A549 (cell line): ENCODE data around the gene FBXO31. TPM values are rescaled to one million over a fixed set of nuclear protein-coding genes. Genes with fewer than 3 reads are reported as not detected.

Experiments
- ATAC-seq, 2 experiments: fragments of 200-7000 bp in 1 of 2; fragments of >200 bp in 1 of 2; cut with Nextera tagmentation in 1 of 2; cut with Tn5 transposase in 1 of 2; 3 replicates each; pipeline versions ENCODE4 v1.8.0 to v1.9.1; 2018 to 2020; ENCODE audit warnings: mild to moderate bottlenecking in 1 of 2, moderate library complexity in 1 of 2
- CTCF ChIA-PET: fragments of 300-600 bp; sonication (Branson Sonifier 250); formaldehyde crosslinking; extraction: SDS; loops from one replicate; lab custom pipeline; 2021; ENCODE audit warnings: antibody characterized with exemption, inconsistent platforms; lab: Yijun Ruan, JAX
- POLR2A ChIA-PET: fragments of 350-600 bp; formaldehyde crosslinking; extraction: SDS; loops from one replicate; lab custom pipeline; 2021; ENCODE audit warnings: antibody characterized with exemption, inconsistent platforms; lab: Yijun Ruan, JAX
- DNase-seq, 2 experiments: peaks; one replicate each; pipeline versions ENCODE4 v3.0.0 to v3.0.0-alpha.2; 2011 to 2016; ENCODE audit warnings: low read depth in 1 of 2, low spot score in 1 of 2
- FAIRE-seq: peaks from 2 replicates; lab custom pipeline; 2011; peaks lifted over from hg19 to GRCh38; lab: Jason Lieb, UNC
- H3K27ac ChIP-seq, 2 experiments: fragments of >200 bp; sonication (Bioruptor Twin); formaldehyde crosslinking; 3 replicates each; pipeline ENCODE4 v1.5.1; 2016 to 2017
- H3K4me1 ChIP-seq: fragments of >200 bp; sonication (Bioruptor Twin); formaldehyde crosslinking; 3 replicates; pipeline ENCODE4 v1.6.1; 2016
- H3K4me2 ChIP-seq: fragments of >200 bp; sonication (Bioruptor Twin); formaldehyde crosslinking; 3 replicates; pipeline ENCODE4 v1.6.1; 2016
- H3K4me3 ChIP-seq: fragments of >200 bp; sonication (Bioruptor Twin); formaldehyde crosslinking; 3 replicates; pipeline ENCODE4 v1.5.1; 2016
- H3K9me3 ChIP-seq: fragments of >200 bp; sonication (Bioruptor Twin); formaldehyde crosslinking; 3 replicates; pipeline ENCODE4 v1.6.1; 2016
- BCL3 ChIP-seq: fragments of >200 bp; sonication (Bioruptor Twin); formaldehyde crosslinking; IDR thresholded peaks from 3 replicates; pipeline ENCODE4 v1.6.1; 2016
- CBX2 ChIP-seq: fragments of 200-600 bp; sonication (generic); IDR thresholded peaks from 2 replicates; pipeline ENCODE4 v1.6.1; 2016; ENCODE audit warnings: low read depth, mild to moderate bottlenecking, borderline replicate concordance
- CBX8 ChIP-seq: fragments of 200-600 bp; sonication (generic); IDR thresholded peaks from 2 replicates; pipeline ENCODE4 v1.6.1; 2016
- CEBPB ChIP-seq, 2 experiments: fragments of >200 bp in 1 of 2; sonication (Bioruptor Twin) in 1 of 2; formaldehyde crosslinking in 1 of 2; IDR thresholded peaks; 2 replicates each; pipeline ENCODE4 v1.6.1; 2012 to 2016
- EHMT2 ChIP-seq: fragments of 200-600 bp; sonication (generic); IDR thresholded peaks from 2 replicates; pipeline ENCODE4 v1.6.1; 2016; ENCODE audit warnings: antibody characterized with exemption, low read depth, mild to moderate bottlenecking, moderate library complexity
- EP300 ChIP-seq, 2 experiments: fragments of >200 bp; sonication (Bioruptor Twin); formaldehyde crosslinking; IDR thresholded peaks; 2 replicates in 1 of 2; 3 replicates in 1 of 2; pipeline ENCODE4 v1.6.1; 2016 to 2017
- FOSB ChIP-seq: fragments of 250-450 bp; sonication (Bioruptor Pico); IDR thresholded peaks from 2 replicates; pipeline ENCODE4 v1.5.0; 2020; ENCODE audit warnings: mild to moderate bottlenecking, moderate library complexity
- FOXS1 ChIP-seq: fragments of 250-450 bp; sonication (Bioruptor Pico); IDR thresholded peaks from 2 replicates; pipeline ENCODE4 v1.5.0; 2020; ENCODE audit warnings: mild to moderate bottlenecking, moderate library complexity
- HDAC2 ChIP-seq: fragments of 200-600 bp; sonication (generic); IDR thresholded peaks from 2 replicates; pipeline ENCODE4 v1.6.1; 2016
- HOXB5 ChIP-seq: fragments of 250-450 bp; sonication (Bioruptor Pico); IDR thresholded peaks from 2 replicates; pipeline ENCODE4 v1.5.0; 2020; ENCODE audit warnings: mild to moderate bottlenecking, moderate library complexity
- JUNB ChIP-seq: fragments of >200 bp; sonication (Bioruptor Twin); formaldehyde crosslinking; IDR thresholded peaks from 2 replicates; pipeline ENCODE4 v1.6.1; 2016
- KDM1A ChIP-seq: fragments of 200-600 bp; sonication (generic); IDR thresholded peaks from 2 replicates; pipeline ENCODE4 v1.6.1; 2016; ENCODE audit warnings: low read depth, mild to moderate bottlenecking
- MAX ChIP-seq: IDR thresholded peaks from 2 replicates; pipeline ENCODE4 v1.6.1; 2012
- MAZ ChIP-seq: fragments of 150-350 bp; IDR thresholded peaks from 2 replicates; pipeline ENCODE4 v1.6.1; 2014; ENCODE audit warnings: antibody characterized with exemption, low read depth, low read length, borderline replicate concordance
- NFE2L2 ChIP-seq: fragments of 150-350 bp; conservative IDR thresholded peaks from 2 replicates; pipeline ENCODE4 v1.6.1; 2014; ENCODE audit warnings: low read length
- NR3C1 ChIP-seq: fragments of >200 bp; sonication (Bioruptor Twin); formaldehyde crosslinking; IDR thresholded peaks from 3 replicates; pipeline ENCODE4 v1.6.1; 2017
- PHF8 ChIP-seq: fragments of 200-600 bp; sonication (generic); IDR thresholded peaks from 2 replicates; pipeline ENCODE4 v1.6.1; 2016; ENCODE audit warnings: low read depth, mild to moderate bottlenecking, antibody characterized with exemption, moderate library complexity, borderline replicate concordance
- RAD21 ChIP-seq, 2 experiments: fragments of >200 bp in 1 of 2; sonication (Bioruptor Twin) in 1 of 2; formaldehyde crosslinking in 1 of 2; IDR thresholded peaks in 1 of 2; conservative IDR thresholded peaks in 1 of 2; 2 replicates in 1 of 2; 3 replicates in 1 of 2; pipeline ENCODE4 v1.6.1; 2012 to 2018; ENCODE audit warnings: inconsistent platforms in 1 of 2
- SMC3 ChIP-seq: fragments of >200 bp; sonication (Bioruptor Twin); formaldehyde crosslinking; IDR thresholded peaks from 3 replicates; pipeline ENCODE4 v1.6.1; 2018; ENCODE audit warnings: inconsistent platforms
- TP53 ChIP-seq: fragments of 250-450 bp; sonication (Bioruptor Pico); IDR thresholded peaks from 2 replicates; pipeline ENCODE4 v1.5.0; 2021; ENCODE audit warnings: mild to moderate bottlenecking, moderate library complexity
- ZC3H11A ChIP-seq: fragments of 450-650 bp; IDR thresholded peaks from 2 replicates; pipeline ENCODE4 v1.6.1; 2014; ENCODE audit warnings: antibody characterized with exemption, mild to moderate bottlenecking
- ZNF302 ChIP-seq: fragments of 250-450 bp; sonication (Bioruptor Pico); IDR thresholded peaks from 2 replicates; pipeline ENCODE4 v1.9.0; 2021; ENCODE audit warnings: inconsistent platforms, mild to moderate bottlenecking, moderate library complexity
- WGBS: methylation state at CpG from one replicate; pipeline ENCODE4 v1.1.6; 2017; ENCODE audit errors: missing lambda C conversion rate; 5-methylcytosine and 5-hydroxymethylcytosine counted together
- polyA plus RNA-seq, 4 experiments: library from polyadenylated mRNA; depleted of rRNA in 3 of 4; stranded (reverse); fragments of >200 nt; fragmentation: RNase III in 1 of 4; extraction: RNeasy Plus Mini Kit Qiagen cat#74134 plus additional on column Dnase treatment in 1 of 4; gene quantifications; 2 replicates in 3 of 4; 3 replicates in 1 of 4; pipeline ENCODE4 v1.2.3, GENCODE V29; 2011 to 2017
- TF ChIP-seq, protein P1 (sequence below): fragments of >200 bp; sonication (Bioruptor Twin); formaldehyde crosslinking; IDR thresholded peaks from 3 replicates; pipeline ENCODE4 v1.5.1; 2016

FBXO31 gene
- polyA plus RNA-seq, 2 of the 4 experiments (the other 2 are of a cell fraction): 10.5 to 11.1 TPM

GRCh38 chr16:87325423-87325858 lies 58.1 kb downstream of the FBXO31 start (continued):
- no peak for TF ChIP-seq EP300 (IDR thresholded peaks at IDR 0.05)
- TF ChIP-seq, all 56 proteins: peak for 0

GRCh38 chr16:87324411-87325275 lies 58.9 kb downstream of the FBXO31 start:
- CTCF ChIA-PET: interaction anchor here (0.6 to 2.6 kb wide), 20 partner anchors 9 to 311 kb away, joined by 3 to 23 read pairs (median 4); partner anchors contain the start of gene FBXO31

DNA sequence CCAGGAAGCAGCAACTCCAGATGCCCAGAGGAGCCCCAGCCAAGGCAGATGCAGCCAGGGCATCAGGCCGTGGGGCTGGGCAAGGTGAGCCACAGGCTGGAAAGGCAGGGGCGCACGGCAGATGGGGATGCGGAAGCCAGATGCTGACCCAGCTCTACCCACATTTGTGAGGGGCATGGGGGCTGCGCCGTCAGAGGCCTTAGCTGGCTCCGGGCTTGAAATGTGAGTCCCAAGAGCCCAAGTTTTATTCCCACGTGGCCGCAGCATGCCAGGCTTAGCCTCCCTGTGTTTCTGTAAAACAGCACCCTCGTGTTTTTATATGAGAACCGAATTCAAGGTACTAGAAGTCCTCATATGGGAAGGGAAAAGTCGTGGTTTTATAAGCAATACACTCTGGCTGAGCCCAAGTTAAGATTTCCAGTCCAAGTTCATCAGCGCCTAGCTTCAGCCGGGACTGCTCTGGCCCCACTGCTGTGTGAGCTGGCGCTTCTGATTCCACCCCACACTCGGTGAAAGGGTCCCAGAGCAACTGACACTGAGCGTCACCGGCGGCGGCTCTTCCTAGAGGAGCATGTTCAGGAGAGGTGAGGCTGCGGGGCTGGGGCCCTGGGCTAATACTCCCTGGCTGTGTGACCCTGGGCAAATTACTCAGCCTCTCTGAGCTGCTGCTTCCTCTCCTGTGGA lies 59.7 kb downstream of the FBXO31 start:
- CTCF ChIA-PET: interaction anchor here (0.6 to 2.6 kb wide), 18 partner anchors 8 to 312 kb away, joined by 3 to 23 read pairs (median 4); partner anchors contain the start of gene FBXO31
- no peak for ATAC-seq

More at GRCh38 chr16:87324411-87325275, 58.9 kb downstream of the FBXO31 start:
- Histone ChIP-seq H3K4me2 (no peak overlapping the region), H3K4me1 (peaks cover 7% of the 10 kb centered on the region; the same call in 2 of the 3 replicates), H3K27ac (peak overlapping the region in 1 of 2 experiments; percentile 13; a peak in 1 of 6 replicates), H3K9me3 (no peaks in the 10 kb centered on the region), H3K4me3 (no peak overlapping the region)
- WGBS: 63% methylated on average over 22 of the region's 28 CpGs
- FAIRE-seq: no peak
- peak; percentile 45 to 82; a peak in 3 of 6 replicates for ATAC-seq
- TF ChIP-seq EHMT2: no peak
- TF ChIP-seq NR3C1: no peak
- no peak for TF ChIP-seq CBX8
- TF ChIP-seq HOXB5 (CRISPR knock-in tag): no peak
- TF ChIP-seq ZC3H11A: no peak
- TF ChIP-seq EP300 (IDR thresholded peaks at IDR 0.05): no peak
- TF ChIP-seq ZNF302 (CRISPR knock-in tag): no peak
- peak; percentile 47; the same call in 2 of the 3 replicates for TF ChIP-seq SMC3
- TF ChIP-seq, protein P1, sequence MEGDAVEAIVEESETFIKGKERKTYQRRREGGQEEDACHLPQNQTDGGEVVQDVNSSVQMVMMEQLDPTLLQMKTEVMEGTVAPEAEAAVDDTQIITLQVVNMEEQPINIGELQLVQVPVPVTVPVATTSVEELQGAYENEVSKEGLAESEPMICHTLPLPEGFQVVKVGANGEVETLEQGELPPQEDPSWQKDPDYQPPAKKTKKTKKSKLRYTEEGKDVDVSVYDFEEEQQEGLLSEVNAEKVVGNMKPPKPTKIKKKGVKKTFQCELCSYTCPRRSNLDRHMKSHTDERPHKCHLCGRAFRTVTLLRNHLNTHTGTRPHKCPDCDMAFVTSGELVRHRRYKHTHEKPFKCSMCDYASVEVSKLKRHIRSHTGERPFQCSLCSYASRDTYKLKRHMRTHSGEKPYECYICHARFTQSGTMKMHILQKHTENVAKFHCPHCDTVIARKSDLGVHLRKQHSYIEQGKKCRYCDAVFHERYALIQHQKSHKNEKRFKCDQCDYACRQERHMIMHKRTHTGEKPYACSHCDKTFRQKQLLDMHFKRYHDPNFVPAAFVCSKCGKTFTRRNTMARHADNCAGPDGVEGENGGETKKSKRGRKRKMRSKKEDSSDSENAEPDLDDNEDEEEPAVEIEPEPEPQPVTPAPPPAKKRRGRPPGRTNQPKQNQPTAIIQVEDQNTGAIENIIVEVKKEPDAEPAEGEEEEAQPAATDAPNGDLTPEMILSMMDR: peak; percentile 67
- no peak for TF ChIP-seq JUNB
- TF ChIP-seq TP53: no peak
- peak; percentile 49 to 51; a peak in 3 of 5 replicates for TF ChIP-seq RAD21 (conservative IDR thresholded peaks at IDR 0.05 in 1 of 2, IDR thresholded peaks at IDR 0.05 in 1 of 2)
- TF ChIP-seq FOXS1: no peak
- no peak for TF ChIP-seq BCL3
- TF ChIP-seq CBX2: no peak
- no peak for TF ChIP-seq PHF8
- POLR2A ChIA-PET: no interaction called here
- DNase-seq: peak; percentile 19 to 77

More for the DNA sequence above, 59.7 kb downstream of the FBXO31 start:
- POLR2A ChIA-PET: no interaction called here
- Histone ChIP-seq H3K4me2 (no peak overlapping the region), H3K4me3 (no peak overlapping the region), H3K4me1 (peaks cover 7% of the 10 kb centered on the region; the same call in 2 of the 3 replicates), H3K9me3 (no peaks in the 10 kb centered on the region), H3K27ac (no peak overlapping the region)
- TF ChIP-seq KDM1A (no peak), MAZ (no peak), CEBPB (IDR thresholded peaks at IDR 0.05) (no peak), FOXS1 (no peak), HOXB5 (CRISPR knock-in tag) (no peak), NFE2L2 (no peak), FOSB (CRISPR knock-in tag) (no peak), MAX (no peak), RAD21 (conservative IDR thresholded peaks at IDR 0.05 in 1 of 2, IDR thresholded peaks at IDR 0.05 in 1 of 2) (no peak), HDAC2 (no peak)
- DNase-seq: no peak
- 75% methylated on average over 13 of the region's 21 CpGs for WGBS
- FAIRE-seq: no peak
